Vein endothelial cell (primary cell): ENCODE results near the gene ZNF20. TPM values are rescaled to one million over a fixed set of nuclear protein-coding genes. Genes with fewer than 3 reads are reported as not detected.

Source experiments
- small RNA-seq: library from RNA; depleted of rRNA; stranded (forward); fragments of <200 nt; gene quantifications from one replicate; pipeline ENCODE3, GENCODE V24; 2012
- total RNA-seq: library from RNA; depleted of rRNA; stranded (reverse); fragments of >200 nt; gene quantifications from 2 replicates; pipeline ENCODE4 v1.2.3, GENCODE V29; 2012

The ZNF20 gene
- total RNA-seq: 1.6 and 3.0 TPM in 2 replicates

GRCh38 chr19:12139885-12140544 is at the start of gene ZNF20:
Gene ZNF20 (minus strand): TSS chr19:12140350. CDS start chr19:12140182, 168 bp downstream.

GRCh38 chr19:12162882-12163806 is 23.0 kb upstream of the ZNF20 start, which contains the start of gene ZNF136:
Gene ZNF136 (plus strand): TSS chr19:12163096. CDS start chr19:12163204, 108 bp downstream.

DNA sequence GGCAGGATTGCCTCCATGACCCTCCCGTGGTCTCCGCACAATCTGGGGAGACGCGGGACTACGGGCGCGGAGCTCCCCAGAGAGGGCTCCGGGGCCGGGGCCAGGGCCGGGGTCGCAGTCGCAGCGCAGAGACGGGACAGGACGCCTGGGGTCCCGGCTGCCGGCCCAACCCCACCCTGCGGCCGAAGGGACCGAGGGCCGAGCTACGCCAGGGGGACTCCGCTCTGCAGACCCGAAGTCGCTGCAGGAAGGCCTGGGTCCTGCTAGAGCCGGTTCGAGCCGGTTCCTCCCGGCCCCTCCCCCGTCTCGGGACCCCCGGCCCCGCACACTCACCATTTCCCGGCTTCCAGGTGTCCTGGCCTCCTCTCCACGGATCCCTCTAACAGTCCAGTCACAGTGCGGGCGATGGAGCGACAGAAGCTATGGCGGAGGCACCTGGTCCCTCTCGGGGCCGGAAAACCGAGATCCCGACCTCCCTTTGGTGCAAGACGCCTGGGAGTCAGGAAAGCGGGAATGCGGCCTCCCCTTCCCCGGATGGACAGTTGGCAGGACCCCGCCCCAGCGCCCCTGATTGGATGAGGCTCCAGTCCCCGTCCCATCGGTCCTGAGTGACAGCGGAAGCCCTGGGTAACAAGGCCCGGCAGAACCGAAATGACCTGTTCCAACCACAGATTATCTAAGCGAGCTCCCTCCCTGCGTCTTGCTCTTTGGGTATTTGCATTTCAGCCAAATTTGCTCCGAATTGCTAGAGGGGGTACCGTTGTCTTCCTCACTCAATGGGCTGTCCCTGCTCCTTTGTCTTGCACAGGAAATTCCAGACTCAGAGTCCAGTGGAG is 16.3 kb upstream of the ZNF20 start, which contains the start of gene ZNF625:
Gene ZNF625 (minus strand): TSS at position 512 of the 836 bp plus-strand sequence. CDS start 176 bp downstream, at position 336.

Small RNA genes lying within 50 kb of the gene (small RNA-seq; reads per million reads assigned to genes)
- gene RF00019 (not detected), gene RNA5SP467 (not detected)

Other genes with a start within 250 kb of the ZNF20 start
- 5.2 and 8.0 TPM in 2 replicates for gene ZNF700, start 215.2 kb downstream of the ZNF20 start, total RNA-seq
- gene ZNF763, start 175.3 kb downstream of the ZNF20 start, total RNA-seq: 0.33 and 2.4 TPM in 2 replicates
- 0.98 and 1.8 TPM in 2 replicates for gene ZNF433, start 104.7 kb downstream of the ZNF20 start, total RNA-seq
- gene ZNF878, start 87.4 kb downstream of the ZNF20 start, total RNA-seq: 0.67 TPM in 1 of 2 replicates, not detected in the other
- 1.6 and 4.2 TPM in 2 replicates for gene ZNF844, start 75.6 kb downstream of the ZNF20 start, total RNA-seq
- gene ZNF625, start 16.4 kb upstream of the ZNF20 start, total RNA-seq: 13.5 and 15.0 TPM in 2 replicates
- 4.9 and 7.2 TPM in 2 replicates for gene ZNF136, start 22.7 kb upstream of the ZNF20 start, total RNA-seq
- gene ZNF44, start 154.5 kb upstream of the ZNF20 start, total RNA-seq: 5.0 and 6.5 TPM in 2 replicates
- gene ZNF563, start 193.3 kb upstream of the ZNF20 start, total RNA-seq: 0.65 and 2.0 TPM in 2 replicates
- gene ZNF442, start 225.3 kb upstream of the ZNF20 start, total RNA-seq: 0.65 and 1.5 TPM in 2 replicates